HG03469 (cell line): ENCODE results near the gene DUSP15.
"Not testable (repeated sequence)": the region's sequence is repeated elsewhere in the genome, so short reads cannot be mapped to it uniquely, and the experiment has no call there.

Experiments used
- ATAC-seq: cut with Tn5 transposase; IDR thresholded peaks from one replicate; pipeline ENCODE4 v1.9.1; 2021; ENCODE audit warnings: mild to moderate bottlenecking, moderate library complexity, moderate number of reproducible peaks; ENCODE audit not compliant: unreplicated experiment

DUSP15 gene

DNA sequence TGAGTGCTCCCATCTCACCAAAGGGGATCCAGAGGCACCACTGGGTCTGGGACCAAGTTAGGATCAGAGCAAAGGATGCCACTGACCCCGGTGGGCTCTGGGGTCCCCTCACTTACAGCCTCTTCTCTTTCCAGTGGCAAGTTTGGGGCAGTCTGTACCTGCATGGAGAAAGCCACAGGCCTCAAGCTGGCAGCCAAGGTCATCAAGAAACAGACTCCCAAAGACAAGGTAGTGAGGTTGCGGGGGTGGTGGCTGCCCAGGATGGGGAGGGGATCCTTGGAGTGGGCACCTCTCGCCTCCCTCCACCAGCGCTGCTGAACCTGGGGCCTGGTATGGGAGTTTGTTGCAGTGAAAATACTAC, 46.2 kb downstream of the DUSP15 start:
- no peak for ATAC-seq

DNA sequence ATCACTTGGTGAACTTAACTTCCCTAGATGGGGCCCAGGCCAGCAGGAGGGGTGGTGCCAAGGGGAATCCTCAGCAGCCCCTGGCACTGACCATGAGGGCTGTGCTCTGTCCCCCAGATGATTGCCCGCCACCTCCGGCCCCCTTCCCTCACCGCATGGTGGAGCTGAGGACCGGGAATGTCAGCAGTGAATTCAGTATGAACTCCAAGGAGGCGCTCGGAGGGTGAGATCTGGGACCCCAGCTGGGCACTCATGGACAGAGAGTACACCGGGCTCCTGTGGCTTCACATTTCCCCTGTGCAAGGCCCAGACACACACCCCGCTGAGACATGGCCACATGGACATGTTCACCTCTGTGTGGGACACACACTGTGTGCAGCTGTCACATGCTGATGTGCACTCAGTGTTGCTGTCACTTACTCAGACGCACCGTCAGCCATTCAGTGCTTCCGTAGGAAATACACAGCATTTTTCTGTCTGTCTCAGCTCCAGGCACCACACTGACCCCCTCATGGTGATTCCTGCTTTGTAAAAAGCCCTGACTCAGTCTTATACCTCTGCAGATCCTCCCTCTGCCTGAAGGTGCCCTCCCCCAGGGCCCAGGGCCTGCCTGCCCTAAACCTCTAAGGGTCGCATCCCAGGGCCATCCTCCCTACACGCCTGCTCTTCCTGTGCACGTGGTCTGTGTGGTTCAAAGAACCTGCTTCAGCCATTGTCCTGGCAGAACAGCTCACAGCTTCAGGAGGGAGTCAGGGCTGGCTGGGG, 46.8 kb downstream of the DUSP15 start:
- no peak for ATAC-seq

- ATAC-seq: no peak
These were observed 47.7 kb downstream of the DUSP15 start for GRCh38 chr20:31822421-31823330.

- no peak for ATAC-seq
These were observed 48.9 kb downstream of the DUSP15 start for GRCh38 chr20:31821427-31821826.

GRCh38 chr20:31820228-31820627, 50.1 kb downstream of the DUSP15 start:
- ATAC-seq: no peak

DNA sequence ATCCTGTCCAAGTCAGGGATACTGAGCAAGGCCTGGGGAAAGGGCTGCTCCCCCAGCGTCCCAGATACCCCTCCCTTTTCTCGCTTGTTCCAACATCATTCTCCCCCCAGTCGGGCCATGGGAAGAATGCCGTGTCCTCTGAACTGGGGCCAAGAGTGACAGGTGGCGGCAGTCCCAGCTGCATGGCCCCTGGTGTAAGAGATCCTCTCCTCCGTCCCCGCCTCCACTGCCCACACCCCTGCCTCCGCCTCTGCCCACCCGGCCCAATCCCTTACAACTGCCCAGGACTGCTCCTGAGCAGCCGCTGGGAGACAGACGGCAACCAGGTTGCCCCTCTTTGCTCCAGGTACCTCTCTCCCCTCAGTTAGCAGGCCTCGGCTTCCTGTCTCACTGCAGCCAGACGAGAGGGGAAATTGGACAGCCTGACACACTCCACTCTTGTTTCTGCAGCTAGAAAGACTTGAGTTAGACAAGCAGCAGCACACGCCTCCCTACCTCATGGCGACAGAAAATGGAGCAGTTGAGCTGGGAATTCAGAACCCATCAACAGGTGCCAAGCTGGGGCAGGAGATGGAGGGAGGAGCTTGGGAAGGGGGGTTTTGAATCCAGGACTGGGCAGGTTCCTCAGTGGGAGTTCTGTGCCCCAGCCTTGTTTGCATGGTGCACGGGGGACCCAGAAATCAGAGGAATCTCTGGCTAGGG, 51.1 kb downstream of the DUSP15 start, which contains the start of gene MYLK2:
Gene MYLK2, plus strand, starts transcription at position 274 of the 702 bp plus-strand sequence. Its CDS starts 225 bp downstream, at position 499.
- ATAC-seq: no peak

DNA sequence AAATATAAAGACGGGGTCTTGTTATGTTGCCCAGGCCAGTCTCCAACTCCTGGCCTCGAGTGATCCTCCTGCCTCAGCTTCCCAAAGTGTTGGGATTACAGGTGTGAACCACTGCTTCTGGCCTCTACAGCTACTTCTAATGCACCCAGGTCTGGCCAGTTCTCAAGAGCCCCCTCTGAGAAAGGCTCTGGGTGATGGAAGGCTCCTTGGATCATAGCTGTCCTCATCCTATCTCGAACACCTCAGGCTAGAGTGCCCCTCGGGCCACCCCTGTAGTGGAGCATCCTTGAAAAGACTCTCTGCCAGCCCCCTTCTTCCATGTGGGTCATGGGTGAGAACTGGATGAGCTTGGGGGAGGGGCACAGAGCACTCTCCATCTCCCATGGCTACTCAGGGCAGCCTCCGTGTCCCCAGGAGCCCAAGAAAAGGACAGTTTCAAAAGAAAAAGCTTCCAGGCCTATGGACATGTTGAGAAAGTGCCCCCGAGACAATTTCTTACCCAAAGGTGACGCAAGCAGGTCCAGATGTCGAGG, 51.9 kb downstream of the DUSP15 start:
- ATAC-seq: no peak

GRCh38 chr20:31817461-31817860, 52.9 kb downstream of the DUSP15 start:
- no peak for ATAC-seq

GRCh38 chr20:31816221-31816620, 54.1 kb downstream of the DUSP15 start:
- no peak for ATAC-seq

DNA sequence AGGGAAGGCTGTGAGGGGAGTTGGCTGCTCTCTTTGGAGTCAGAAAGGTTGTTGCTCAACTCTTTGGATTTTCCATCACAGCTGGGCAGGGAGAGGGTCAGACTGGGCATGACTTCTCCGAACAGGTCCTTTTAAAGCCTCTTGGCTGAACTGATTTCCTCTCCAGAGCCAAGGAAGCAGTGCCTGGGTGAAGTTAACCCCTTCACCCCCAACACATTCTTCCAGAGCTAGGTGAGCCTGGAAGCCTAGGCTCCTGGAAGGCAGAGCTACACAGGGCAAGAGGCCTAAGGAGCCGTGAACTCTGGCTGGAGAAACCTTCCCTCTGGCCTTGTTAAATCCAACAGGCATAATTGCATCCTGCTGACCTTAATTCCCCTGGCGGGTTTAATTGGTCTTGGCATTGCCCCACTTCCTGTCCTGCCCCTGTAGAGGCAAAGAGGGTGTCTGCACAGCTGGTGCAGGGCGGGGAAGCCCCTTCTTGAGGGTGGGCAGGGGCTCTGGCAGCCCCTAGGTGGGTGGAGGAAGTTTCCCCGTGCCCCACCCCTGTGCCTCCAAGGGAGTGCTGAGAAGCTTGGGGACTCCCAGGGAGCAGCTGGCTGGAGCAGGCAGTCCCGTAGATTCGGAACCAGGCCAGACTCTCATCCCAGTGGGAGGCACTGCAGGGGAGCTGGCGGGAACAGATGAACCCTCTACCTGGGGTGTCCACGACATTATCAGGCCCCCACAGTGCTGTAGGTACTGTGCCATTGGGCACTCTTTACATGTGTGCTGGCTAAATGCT, 54.7 kb downstream of the DUSP15 start:
- no peak for ATAC-seq

- not testable (repeated sequence) for ATAC-seq
These were observed 56.2 kb downstream of the DUSP15 start for GRCh38 chr20:31814142-31814541.

GRCh38 chr20:31813611-31814010, 56.7 kb downstream of the DUSP15 start:
- no peak for ATAC-seq

DNA sequence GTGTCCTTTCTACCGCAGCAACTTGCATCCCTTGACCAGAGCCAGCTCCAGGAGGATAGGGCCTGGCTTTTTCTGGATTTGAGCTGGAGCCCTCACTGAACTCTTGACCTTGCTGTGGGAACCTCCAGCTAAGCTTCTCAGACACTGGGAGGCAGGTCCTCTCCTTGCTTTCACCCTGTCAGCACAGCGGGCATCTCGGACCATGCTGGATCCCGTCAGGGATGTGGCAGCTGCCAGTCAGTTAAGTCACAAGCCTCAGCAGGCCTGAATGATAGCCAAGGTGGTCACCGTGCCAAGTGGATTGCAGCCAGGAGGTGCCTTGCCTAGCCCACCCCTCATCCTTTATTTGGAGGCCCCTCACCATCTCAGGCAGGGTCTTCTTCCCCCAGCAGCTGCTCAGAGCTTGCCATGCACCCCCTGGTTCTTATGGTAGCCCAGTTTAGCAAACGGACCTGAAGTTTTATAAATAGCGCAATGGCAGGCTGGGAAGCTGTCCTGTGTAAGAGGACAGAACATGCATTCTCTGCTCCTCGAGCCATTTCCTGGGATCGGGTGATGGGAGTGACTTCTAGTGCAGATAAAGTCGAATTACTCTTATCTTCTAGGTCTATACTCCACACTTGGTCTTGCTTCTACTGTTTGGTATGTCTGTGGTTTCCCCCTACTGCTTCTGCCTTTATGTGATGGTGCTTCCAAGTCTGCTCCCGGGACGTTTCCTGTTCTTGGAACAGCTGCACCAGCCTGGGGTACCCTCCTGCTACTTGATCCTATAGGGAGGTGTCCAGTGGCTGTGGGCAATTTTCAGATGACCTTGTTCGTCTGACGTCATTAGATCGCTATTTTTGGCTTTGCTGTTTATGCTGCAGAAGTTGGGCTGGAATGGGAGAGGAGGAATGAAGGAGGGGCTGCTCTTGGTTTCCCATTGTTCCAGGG, 58.3 kb downstream of the DUSP15 start:
- ATAC-seq: no peak

DNA sequence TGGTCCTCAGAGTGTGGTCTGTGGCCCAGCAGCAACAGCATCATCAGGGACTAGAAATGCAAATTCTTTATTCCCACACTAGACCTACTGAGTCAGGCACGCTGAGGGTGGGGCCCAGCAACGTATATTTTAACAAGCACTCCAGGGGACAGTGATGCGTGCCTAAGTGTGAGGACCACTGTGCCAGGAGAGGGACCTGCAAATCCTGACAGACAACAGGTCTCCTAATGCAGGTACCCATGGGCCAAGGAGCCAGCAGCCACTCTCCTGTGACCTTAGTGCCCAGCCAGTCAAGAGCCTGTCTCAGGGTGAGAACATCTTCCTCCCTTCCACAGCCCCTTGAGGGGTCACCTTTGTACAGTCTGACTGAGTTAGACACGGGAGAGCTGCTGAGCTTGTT, 59.1 kb downstream of the DUSP15 start:
- ATAC-seq: no peak
